NB4 (cell line): ENCODE measurements around the gene SCML1.

Experiments
- DNase-seq: peaks from one replicate; pipeline ENCODE4 v3.0.0; 2010; ENCODE audit warnings: low read depth
- H3K4me3 ChIP-seq: one replicate; pipeline ENCODE4 v1.5.1; 2011; ENCODE audit warnings: mild to moderate bottlenecking, low read depth, low read length, moderate library complexity
- MYC ChIP-seq: IDR thresholded peaks from 2 replicates; pipeline ENCODE4 v1.6.1; 2011; ENCODE audit warnings: low read depth, low read length
- POLR2A ChIP-seq: IDR thresholded peaks from 2 replicates; pipeline ENCODE4 v1.6.1; 2011; ENCODE audit warnings: mild to moderate bottlenecking; ENCODE audit not compliant: insufficient read length; ENCODE audit errors: extremely low read depth
- TF ChIP-seq, protein P1 (sequence below): IDR thresholded peaks from one replicate; pipeline ENCODE4 v1.5.1; 2012; ENCODE audit warnings: low read depth, low read length
- TF ChIP-seq, protein P2 (sequence below): IDR thresholded peaks from 2 replicates; pipeline ENCODE4 v1.6.1; 2011; ENCODE audit warnings: low read depth, low read length

The SCML1 gene

DNA sequence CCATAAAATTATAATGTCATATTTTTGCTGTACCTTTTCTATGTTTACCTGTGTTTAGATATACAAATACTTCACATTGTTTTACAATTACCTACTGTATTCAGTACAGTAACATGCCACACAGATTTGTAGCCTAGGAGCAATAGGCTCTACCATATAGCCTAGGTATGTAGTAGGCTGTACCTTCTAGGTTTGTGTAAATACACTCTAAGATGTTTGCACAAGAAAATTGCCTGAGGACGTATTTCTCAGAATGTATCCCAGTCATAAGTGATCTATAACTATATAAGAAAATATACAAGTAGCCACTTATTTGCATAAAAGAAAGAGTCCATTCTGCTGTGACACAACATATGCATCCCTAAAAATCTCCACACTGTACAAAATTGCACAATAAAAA lies 36.3 kb upstream of the SCML1 start:
- no peak for DNase-seq

DNA sequence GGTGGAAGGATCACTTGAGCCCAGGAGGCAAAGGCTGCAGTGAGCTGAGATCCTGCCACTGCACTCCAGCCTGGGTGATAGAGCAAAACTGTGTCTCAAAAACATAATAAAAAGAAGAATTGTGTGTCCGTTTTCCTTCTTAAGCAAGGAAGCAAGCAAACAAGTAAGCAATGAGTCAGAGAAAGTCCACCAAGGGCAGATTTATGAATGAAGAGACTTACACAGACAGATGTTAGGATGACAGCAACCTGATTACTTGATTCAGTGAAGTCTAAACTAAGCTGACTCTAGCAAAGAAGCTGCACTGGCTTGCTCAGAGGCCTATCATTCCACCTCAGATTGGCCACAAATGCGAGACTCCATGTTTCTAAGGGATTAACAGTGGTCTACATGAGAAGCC lies 34.1 kb upstream of the SCML1 start:
- no peak overlapping the region for H3K4me3 ChIP-seq
- no peak for TF ChIP-seq MYC
- no peak for TF ChIP-seq POLR2A
- TF ChIP-seq, protein P1, sequence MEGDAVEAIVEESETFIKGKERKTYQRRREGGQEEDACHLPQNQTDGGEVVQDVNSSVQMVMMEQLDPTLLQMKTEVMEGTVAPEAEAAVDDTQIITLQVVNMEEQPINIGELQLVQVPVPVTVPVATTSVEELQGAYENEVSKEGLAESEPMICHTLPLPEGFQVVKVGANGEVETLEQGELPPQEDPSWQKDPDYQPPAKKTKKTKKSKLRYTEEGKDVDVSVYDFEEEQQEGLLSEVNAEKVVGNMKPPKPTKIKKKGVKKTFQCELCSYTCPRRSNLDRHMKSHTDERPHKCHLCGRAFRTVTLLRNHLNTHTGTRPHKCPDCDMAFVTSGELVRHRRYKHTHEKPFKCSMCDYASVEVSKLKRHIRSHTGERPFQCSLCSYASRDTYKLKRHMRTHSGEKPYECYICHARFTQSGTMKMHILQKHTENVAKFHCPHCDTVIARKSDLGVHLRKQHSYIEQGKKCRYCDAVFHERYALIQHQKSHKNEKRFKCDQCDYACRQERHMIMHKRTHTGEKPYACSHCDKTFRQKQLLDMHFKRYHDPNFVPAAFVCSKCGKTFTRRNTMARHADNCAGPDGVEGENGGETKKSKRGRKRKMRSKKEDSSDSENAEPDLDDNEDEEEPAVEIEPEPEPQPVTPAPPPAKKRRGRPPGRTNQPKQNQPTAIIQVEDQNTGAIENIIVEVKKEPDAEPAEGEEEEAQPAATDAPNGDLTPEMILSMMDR, result no peak
- TF ChIP-seq, protein P2, sequence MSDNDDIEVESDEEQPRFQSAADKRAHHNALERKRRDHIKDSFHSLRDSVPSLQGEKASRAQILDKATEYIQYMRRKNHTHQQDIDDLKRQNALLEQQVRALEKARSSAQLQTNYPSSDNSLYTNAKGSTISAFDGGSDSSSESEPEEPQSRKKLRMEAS, result no peak
- no peak for DNase-seq

More for the DNA sequence above, 36.3 kb upstream of the SCML1 start:
- H3K4me3 ChIP-seq, result no peak overlapping the region
- TF ChIP-seq, protein P1, result no peak
- TF ChIP-seq, protein P2, result no peak
- no peak for TF ChIP-seq POLR2A
- no peak for TF ChIP-seq MYC

DNA sequence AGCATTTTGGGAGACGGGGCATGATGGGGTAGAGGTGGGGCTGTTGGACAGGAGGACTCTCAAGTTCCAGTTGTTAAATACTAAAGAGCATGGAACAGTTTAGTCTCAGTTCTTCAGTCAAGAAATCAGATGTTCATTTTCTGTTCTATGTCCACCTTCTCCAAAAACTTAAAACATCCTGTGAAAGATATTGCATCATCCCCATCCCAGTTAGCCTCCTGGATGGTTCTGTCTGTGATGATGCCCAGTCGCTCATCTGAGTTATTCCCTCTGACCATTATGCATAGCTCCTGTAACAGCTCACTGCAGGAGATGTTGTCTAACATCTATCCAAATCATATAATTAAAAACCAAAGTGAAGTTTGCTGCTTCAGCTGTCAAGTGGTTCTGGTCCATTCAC lies 32.1 kb upstream of the SCML1 start:
- no peak for DNase-seq
- TF ChIP-seq POLR2A (no peak), MYC (no peak)
- TF ChIP-seq, protein P2, result no peak
- TF ChIP-seq, protein P1, result no peak
- no peak overlapping the region for H3K4me3 ChIP-seq

DNA sequence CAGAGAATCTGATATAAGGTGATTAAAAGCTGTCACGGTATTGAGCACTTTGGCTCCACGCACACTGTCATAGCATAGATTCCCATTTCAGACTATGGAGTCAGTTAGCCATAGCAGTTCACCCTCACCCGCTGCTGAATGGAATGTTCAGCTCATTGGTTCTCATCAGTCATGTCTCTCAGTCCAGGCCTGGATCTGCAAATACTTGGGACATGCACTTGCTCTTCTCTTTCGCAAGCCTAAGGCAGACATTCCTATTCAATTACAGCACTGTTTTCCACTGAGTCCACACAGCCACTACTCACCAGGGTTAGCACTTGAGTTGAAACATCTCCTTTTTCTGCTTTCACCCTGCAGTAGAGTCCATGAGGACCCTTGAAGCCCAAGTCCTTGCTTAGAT lies 30.6 kb upstream of the SCML1 start:
- no peak for DNase-seq
- no peak for TF ChIP-seq MYC
- TF ChIP-seq, protein P2, result no peak
- TF ChIP-seq, protein P1, result no peak
- no peak for TF ChIP-seq POLR2A
- H3K4me3 ChIP-seq, result no peak overlapping the region

DNA sequence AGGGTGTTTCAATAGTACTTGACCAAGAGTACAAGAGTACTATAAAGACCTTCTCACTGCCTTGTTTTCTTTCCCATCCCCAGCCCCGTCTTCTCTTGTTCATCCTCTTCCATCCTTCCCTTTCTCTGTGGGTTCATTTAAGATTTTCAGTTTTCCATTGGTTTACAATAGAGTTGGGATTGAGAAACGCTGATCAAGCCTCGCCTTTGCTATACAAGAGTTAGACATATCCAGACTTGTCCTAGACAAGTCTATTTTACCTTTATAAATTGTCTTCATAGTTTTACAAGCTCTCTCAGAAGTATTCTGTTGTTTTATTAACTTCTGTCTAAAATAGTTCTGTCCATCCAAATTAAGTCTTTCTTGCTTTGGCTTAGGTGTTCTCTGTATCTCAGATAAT lies 29.6 kb upstream of the SCML1 start:
- TF ChIP-seq, protein P2, result no peak
- TF ChIP-seq POLR2A (no peak), MYC (no peak)
- DNase-seq, result no peak
- H3K4me3 ChIP-seq, result no peak overlapping the region

DNA sequence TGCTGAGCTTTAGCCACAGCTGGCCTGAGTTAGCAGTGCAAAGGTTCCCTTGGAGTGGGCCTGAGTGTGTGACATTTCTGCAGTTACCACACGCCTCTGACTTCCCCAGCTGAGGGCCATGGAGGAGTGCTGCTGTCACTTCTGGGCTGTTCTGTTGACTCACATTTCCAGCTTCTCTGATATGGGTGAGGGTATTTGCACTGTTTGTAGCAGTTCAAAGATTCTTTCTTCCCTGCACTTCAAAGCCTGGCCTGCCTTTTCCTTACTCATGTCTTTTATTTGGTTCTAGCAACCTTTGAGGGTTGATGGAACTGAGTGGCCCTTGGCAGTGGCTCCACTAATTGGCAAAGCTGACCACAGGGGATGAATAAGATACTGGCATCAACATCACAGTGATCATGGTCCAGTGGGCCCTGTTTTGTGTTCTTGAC lies 26.4 kb upstream of the SCML1 start:
- DNase-seq, result no peak
- TF ChIP-seq MYC, result no peak
- TF ChIP-seq POLR2A, result no peak
- TF ChIP-seq, protein P1, result no peak
- TF ChIP-seq, protein P2, result no peak
- no peak overlapping the region for H3K4me3 ChIP-seq
